GM18511 (cell line): ENCODE data around the gene PLXNA4.

Source experiments
- ATAC-seq: cut with Tn5 transposase; IDR thresholded peaks from one replicate; pipeline ENCODE4 v1.9.1; 2021; ENCODE audit warnings: mild to moderate bottlenecking, moderate library complexity; ENCODE audit not compliant: unreplicated experiment

PLXNA4 gene

GRCh38 chr7:132446666-132447278, 129.5 kb downstream of the PLXNA4 start:
- ATAC-seq = no peak

GRCh38 chr7:132446260-132446659, 130.0 kb downstream of the PLXNA4 start:
- no peak for ATAC-seq

- no peak for ATAC-seq
Observed at GRCh38 chr7:132443761-132444520, 132.3 kb downstream of the PLXNA4 start.

- ATAC-seq = no peak
Observed at GRCh38 chr7:132441935-132442334, 134.3 kb downstream of the PLXNA4 start.

GRCh38 chr7:132440151-132440550, 136.1 kb downstream of the PLXNA4 start:
- ATAC-seq = no peak

- no peak for ATAC-seq
Observed at GRCh38 chr7:132438926-132439325, 137.3 kb downstream of the PLXNA4 start.

- no peak for ATAC-seq
Observed at GRCh38 chr7:132437730-132438129, 138.5 kb downstream of the PLXNA4 start.

GRCh38 chr7:132436121-132436520, 140.1 kb downstream of the PLXNA4 start:
- no peak for ATAC-seq

- ATAC-seq = no peak
Observed at GRCh38 chr7:132435016-132435990, 141.0 kb downstream of the PLXNA4 start.

GRCh38 chr7:132434041-132434440, 142.2 kb downstream of the PLXNA4 start:
- ATAC-seq = no peak

- no peak for ATAC-seq
Observed at GRCh38 chr7:132433301-132433700, 143.0 kb downstream of the PLXNA4 start.

GRCh38 chr7:132430861-132431822, 145.1 kb downstream of the PLXNA4 start:
- no peak for ATAC-seq

GRCh38 chr7:132430041-132430855, 146.0 kb downstream of the PLXNA4 start:
- no peak for ATAC-seq

- no peak for ATAC-seq
Observed at GRCh38 chr7:132429181-132429580, 147.1 kb downstream of the PLXNA4 start.

GRCh38 chr7:132428247-132428919, 147.9 kb downstream of the PLXNA4 start:
- no peak for ATAC-seq

- no peak for ATAC-seq
Observed at GRCh38 chr7:132425942-132426341, 150.3 kb downstream of the PLXNA4 start.

GRCh38 chr7:132424821-132425724, 151.2 kb downstream of the PLXNA4 start:
- no peak for ATAC-seq

GRCh38 chr7:132424277-132424676, 152.0 kb downstream of the PLXNA4 start:
- no peak for ATAC-seq
